OCI-LY3 (cell line): ENCODE measurements around the gene UNC5C.

Source experiments
- H2AFZ ChIP-seq: fragments of 200-600, 300-600 bp; shearing (Covaris generic); 2 replicates; pipeline ENCODE4 v1.6.0; 2014; ENCODE audit warnings: antibody characterized with exemption, low read depth, low read length
- H3K27ac ChIP-seq: fragments of 200-600, 300-600 bp; sonication (generic); 2 replicates; pipeline ENCODE4 v1.5.1; 2014; ENCODE audit warnings: mild to moderate bottlenecking, low read length, moderate library complexity, mixed read lengths
- H3K27me3 ChIP-seq: fragments of 200-600, 300-600 bp; sonication (generic); 2 replicates; pipeline ENCODE4 v1.6.1; 2014; ENCODE audit warnings: low read depth, low read length, mixed read lengths
- H3K36me3 ChIP-seq: fragments of 200-600, 300-600 bp; sonication (generic); replicated peaks from 2 replicates; pipeline ENCODE3; 2014; ENCODE audit warnings: low read depth, low read length, mixed read lengths
- H3K4me1 ChIP-seq: fragments of 300-600, 200-600 bp; sonication (generic); 2 replicates; pipeline ENCODE4 v1.6.1; 2014; ENCODE audit warnings: low read length, mixed read lengths
- H3K4me2 ChIP-seq: fragments of 200-600, 300-600 bp; sonication (generic); 2 replicates; pipeline ENCODE4 v1.6.1; 2014; ENCODE audit warnings: low read length, mixed read lengths
- H3K4me3 ChIP-seq: fragments of 300-600, 200-600 bp; sonication (generic); 2 replicates; pipeline ENCODE4 v1.5.1; 2014; ENCODE audit warnings: antibody characterized with exemption, mild to moderate bottlenecking, low read length, moderate library complexity
- H3K79me2 ChIP-seq: fragments of 300-600, 200-600 bp; shearing (Covaris generic); 2 replicates; pipeline ENCODE4 v1.6.1; 2014; ENCODE audit warnings: mild to moderate bottlenecking, low read length, mixed read lengths
- H3K9ac ChIP-seq: fragments of 300-600, 200-600 bp; shearing (Covaris generic); 2 replicates; pipeline ENCODE4 v1.6.0; 2014; ENCODE audit warnings: mild to moderate bottlenecking, low read length, moderate library complexity
- H3K9me3 ChIP-seq: fragments of 200-600, 300-600 bp; shearing (Covaris generic); 2 replicates; pipeline ENCODE4 v1.6.1; 2014; ENCODE audit warnings: low read length, mixed read lengths; ENCODE audit not compliant: insufficient read depth
- H4K20me1 ChIP-seq: fragments of 200-600, 300-600 bp; sonication (generic); 2 replicates; pipeline ENCODE4 v1.6.1; 2016; ENCODE audit warnings: low read length, mixed read lengths; ENCODE audit not compliant: insufficient read depth
- EZH2phosphoT487 ChIP-seq: fragments of 200-600 bp; shearing (Covaris generic); IDR thresholded peaks from 2 replicates; pipeline ENCODE4 v1.6.1; 2018; ENCODE audit warnings: antibody characterized with exemption, mixed run types, low read depth
- TF ChIP-seq, protein P1 (sequence below): fragments of 200-600, 300-600 bp; sonication (generic); IDR thresholded peaks from 2 replicates; pipeline ENCODE4 v1.5.1; 2014; ENCODE audit warnings: antibody characterized with exemption, low read length, low read depth

UNC5C gene

DNA sequence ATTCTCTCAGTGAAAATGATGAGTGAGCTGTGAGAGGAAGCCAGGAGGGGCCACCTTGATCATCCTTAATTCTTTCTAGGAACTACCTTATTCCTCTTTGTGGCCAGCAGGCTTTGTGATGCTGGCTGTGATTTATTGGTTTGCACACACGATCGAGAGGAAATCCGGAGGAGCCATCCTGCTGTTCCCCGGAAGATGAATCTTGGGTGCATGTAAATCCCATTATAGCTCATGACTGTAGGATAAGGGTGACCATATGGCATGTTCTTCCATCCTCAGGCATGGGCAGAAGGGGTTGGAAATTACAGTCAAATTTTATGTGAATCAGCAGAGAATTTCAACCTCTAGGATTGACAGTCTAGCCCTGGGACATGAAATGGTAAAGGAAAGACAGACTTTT, 254.5 kb downstream of the UNC5C start:
- no peak overlapping the region for H2AFZ ChIP-seq
- no peaks in the 10 kb centered on the region for H3K79me2 ChIP-seq
- H3K27ac ChIP-seq = no peak overlapping the region
- no peaks in the 10 kb centered on the region for H3K36me3 ChIP-seq
- H4K20me1 ChIP-seq = no peaks in the 10 kb centered on the region
- H3K9me3 ChIP-seq = 0 out of 2 replicates have a peak, but pooled peaks cover 3% of the 10 kb centered on the region
- H3K4me1 ChIP-seq = no peaks in the 10 kb centered on the region
- H3K4me2 ChIP-seq = no peak overlapping the region
- H3K27me3 ChIP-seq = no peaks in the 10 kb centered on the region
- TF ChIP-seq, protein P1, sequence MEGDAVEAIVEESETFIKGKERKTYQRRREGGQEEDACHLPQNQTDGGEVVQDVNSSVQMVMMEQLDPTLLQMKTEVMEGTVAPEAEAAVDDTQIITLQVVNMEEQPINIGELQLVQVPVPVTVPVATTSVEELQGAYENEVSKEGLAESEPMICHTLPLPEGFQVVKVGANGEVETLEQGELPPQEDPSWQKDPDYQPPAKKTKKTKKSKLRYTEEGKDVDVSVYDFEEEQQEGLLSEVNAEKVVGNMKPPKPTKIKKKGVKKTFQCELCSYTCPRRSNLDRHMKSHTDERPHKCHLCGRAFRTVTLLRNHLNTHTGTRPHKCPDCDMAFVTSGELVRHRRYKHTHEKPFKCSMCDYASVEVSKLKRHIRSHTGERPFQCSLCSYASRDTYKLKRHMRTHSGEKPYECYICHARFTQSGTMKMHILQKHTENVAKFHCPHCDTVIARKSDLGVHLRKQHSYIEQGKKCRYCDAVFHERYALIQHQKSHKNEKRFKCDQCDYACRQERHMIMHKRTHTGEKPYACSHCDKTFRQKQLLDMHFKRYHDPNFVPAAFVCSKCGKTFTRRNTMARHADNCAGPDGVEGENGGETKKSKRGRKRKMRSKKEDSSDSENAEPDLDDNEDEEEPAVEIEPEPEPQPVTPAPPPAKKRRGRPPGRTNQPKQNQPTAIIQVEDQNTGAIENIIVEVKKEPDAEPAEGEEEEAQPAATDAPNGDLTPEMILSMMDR = no peak
- TF ChIP-seq EZH2phosphoT487 = no peak
- no peak overlapping the region for H3K9ac ChIP-seq
- H3K4me3 ChIP-seq = no peak overlapping the region

DNA sequence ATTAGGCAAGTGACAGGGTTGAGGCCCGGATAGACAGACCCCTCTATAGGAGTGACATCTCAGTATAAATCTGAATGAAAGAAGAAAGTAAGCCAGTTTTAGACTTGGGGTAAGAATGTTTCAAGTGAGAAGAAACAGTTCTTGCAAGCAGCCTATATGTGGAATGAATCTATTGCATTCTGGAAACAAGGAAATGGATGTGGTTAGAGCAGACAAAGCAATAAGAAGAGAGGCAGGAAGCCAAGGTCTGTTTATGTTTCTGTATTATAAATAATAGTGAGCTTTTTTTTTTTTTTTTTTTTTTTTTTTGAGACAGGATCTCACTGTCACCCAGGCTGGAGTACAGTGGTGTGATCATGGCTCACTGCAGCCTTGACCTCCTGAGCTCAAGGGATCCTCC, 255.8 kb downstream of the UNC5C start:
- Histone ChIP-seq H3K4me1 (no peaks in the 10 kb centered on the region), H3K4me3 (no peak overlapping the region), H3K36me3 (no peaks in the 10 kb centered on the region), H2AFZ (no peak overlapping the region), H3K9ac (no peak overlapping the region), H3K4me2 (no peak overlapping the region), H3K27ac (no peak overlapping the region), H4K20me1 (no peaks in the 10 kb centered on the region), H3K27me3 (no peaks in the 10 kb centered on the region), H3K9me3 (no peaks in the 10 kb centered on the region), H3K79me2 (no peaks in the 10 kb centered on the region)
- TF ChIP-seq EZH2phosphoT487 = no peak
- TF ChIP-seq, protein P1 = no peak

DNA sequence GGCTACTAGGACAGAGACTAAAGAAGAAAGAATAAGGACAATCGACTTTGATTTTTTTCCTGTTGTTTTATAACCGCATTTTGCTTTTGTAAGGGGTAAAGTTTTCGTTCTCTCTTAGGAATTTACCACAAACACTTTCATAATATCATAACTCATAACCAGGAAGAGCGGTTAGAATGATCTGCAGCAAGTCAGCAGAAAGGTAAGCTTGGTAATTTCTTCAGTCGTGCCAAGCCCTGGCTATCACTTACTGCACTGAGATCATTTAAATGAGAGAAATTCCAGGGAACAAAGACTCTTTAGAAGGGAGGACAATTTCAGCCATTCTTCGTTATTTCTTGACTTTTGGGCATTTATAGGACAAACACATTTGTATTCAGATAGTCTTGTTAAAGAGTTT, 258.1 kb downstream of the UNC5C start:
- no peaks in the 10 kb centered on the region for H3K36me3 ChIP-seq
- TF ChIP-seq, protein P1 = no peak
- no peak for TF ChIP-seq EZH2phosphoT487
- no peak overlapping the region for H3K9ac ChIP-seq
- no peak overlapping the region for H2AFZ ChIP-seq
- no peaks in the 10 kb centered on the region for H3K27me3 ChIP-seq
- no peak overlapping the region for H3K27ac ChIP-seq
- no peaks in the 10 kb centered on the region for H3K79me2 ChIP-seq
- no peak overlapping the region for H3K4me3 ChIP-seq
- no peaks in the 10 kb centered on the region for H3K9me3 ChIP-seq
- H4K20me1 ChIP-seq = no peaks in the 10 kb centered on the region
- H3K4me2 ChIP-seq = no peak overlapping the region
- no peaks in the 10 kb centered on the region for H3K4me1 ChIP-seq

DNA sequence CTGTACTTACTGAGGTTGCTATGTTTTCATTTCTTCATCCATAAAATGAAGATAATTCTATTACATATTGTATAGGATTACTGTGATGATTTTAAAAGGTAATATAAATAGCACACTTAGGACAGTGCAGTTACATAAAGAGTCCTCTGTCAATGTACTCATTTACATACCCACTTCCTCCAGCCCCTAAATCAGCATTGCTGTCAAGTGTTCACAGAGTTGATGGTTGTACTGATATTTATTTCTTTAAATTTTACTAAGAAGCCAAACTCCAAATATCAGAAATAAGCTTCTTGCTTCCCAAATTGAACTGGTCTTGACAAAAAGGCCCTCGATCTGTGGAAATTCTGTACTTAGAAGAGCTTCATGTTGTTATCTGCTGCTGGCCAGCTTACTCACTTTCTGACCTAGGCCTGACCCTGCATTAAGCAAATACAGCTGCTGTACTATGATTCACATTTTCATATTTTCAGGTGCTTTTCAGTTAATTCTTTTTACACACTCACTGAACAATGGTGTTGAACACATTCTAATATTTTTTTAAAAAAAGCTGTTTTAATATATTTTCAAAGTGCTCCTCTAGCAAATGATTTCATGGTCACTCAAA, 259.6 kb downstream of the UNC5C start:
- Histone ChIP-seq H3K27ac (no peak overlapping the region), H3K9ac (no peak overlapping the region), H3K4me1 (no peaks in the 10 kb centered on the region), H3K36me3 (no peaks in the 10 kb centered on the region), H3K27me3 (no peaks in the 10 kb centered on the region), H3K4me2 (no peak overlapping the region), H3K79me2 (no peaks in the 10 kb centered on the region), H3K9me3 (no peaks in the 10 kb centered on the region), H3K4me3 (no peak overlapping the region), H2AFZ (no peak overlapping the region), H4K20me1 (no peaks in the 10 kb centered on the region)
- no peak for TF ChIP-seq EZH2phosphoT487
- TF ChIP-seq, protein P1 = no peak
